Measurements from ENCODE around the gene FOXL3. TPM values are rescaled to one million over a fixed set of nuclear protein-coding genes. Genes with fewer than 3 reads are reported as not detected.

FOXL3 gene
- total RNA-seq, 1 experiment from 2014 or later, result not detected

DNA sequence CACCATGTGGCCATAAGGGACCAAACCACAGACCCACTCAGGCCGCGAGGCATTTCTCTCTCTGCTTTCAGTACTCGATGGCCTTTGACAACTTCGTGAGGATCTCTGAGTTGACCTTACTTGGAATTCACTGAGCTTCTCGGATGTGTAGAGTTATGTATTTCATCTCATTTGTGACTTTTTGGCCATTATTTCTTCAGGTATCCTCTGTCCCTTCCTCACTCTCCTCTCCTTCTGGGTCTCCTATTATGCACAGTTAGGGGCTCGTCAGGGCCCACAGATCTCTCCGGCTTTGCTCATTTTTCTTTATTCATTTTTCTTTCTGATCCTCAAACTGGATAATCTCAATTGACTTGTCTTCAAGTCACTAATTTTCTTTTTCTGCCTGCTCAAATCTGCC lies 16.6 kb upstream of the FOXL3 start:
- CTCF ChIA-PET, result no interaction called here

GRCh38 chr7:274266-274665 lies 15.7 kb upstream of the FOXL3 start:
- no TSS peak for BruUV-seq (replicated peaks)
- H3K4me1 ChIP-seq (ENCODE audit: control insufficient read depth, insufficient read depth, low read length), result no peaks in the 10 kb centered on the region
- ATAC-seq (no peak), DNase-seq (ENCODE audit: low read depth, low spot score) (no peak)
- no peaks in the 10 kb centered on the region for H3K36me3 ChIP-seq (ENCODE audit: control insufficient read depth, insufficient read depth, low read length)
- in situ Hi-C loops (cut with HindIII; ENCODE audit: low pct_unique_long_range_greater_than_20kb, low sequenced_read_pairs), result no loop called here
- CTCF ChIA-PET, result no interaction called here
- POLR2A ChIA-PET, result no interaction called here
- H3K27me3 ChIP-seq (ENCODE audit: control insufficient read depth, insufficient read depth, low read length), result no peaks in the 10 kb centered on the region; the same call in 1 of the 2 replicates
- TF ChIP-seq, protein P1, sequence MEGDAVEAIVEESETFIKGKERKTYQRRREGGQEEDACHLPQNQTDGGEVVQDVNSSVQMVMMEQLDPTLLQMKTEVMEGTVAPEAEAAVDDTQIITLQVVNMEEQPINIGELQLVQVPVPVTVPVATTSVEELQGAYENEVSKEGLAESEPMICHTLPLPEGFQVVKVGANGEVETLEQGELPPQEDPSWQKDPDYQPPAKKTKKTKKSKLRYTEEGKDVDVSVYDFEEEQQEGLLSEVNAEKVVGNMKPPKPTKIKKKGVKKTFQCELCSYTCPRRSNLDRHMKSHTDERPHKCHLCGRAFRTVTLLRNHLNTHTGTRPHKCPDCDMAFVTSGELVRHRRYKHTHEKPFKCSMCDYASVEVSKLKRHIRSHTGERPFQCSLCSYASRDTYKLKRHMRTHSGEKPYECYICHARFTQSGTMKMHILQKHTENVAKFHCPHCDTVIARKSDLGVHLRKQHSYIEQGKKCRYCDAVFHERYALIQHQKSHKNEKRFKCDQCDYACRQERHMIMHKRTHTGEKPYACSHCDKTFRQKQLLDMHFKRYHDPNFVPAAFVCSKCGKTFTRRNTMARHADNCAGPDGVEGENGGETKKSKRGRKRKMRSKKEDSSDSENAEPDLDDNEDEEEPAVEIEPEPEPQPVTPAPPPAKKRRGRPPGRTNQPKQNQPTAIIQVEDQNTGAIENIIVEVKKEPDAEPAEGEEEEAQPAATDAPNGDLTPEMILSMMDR (IDR thresholded peaks at IDR 0.05), result no peak
- no peak for TF ChIP-seq SIN3A (IDR thresholded peaks at IDR 0.05; ENCODE audit: borderline replicate concordance, insufficient read depth, low read depth, low read length)
- TF ChIP-seq POLR2AphosphoS5 (IDR thresholded peaks at IDR 0.05; ENCODE audit: low read depth, low read length), result no peak
- no peak for TF ChIP-seq REST (IDR thresholded peaks at IDR 0.05; ENCODE audit: insufficient read depth in 1 of 2, low read depth in 2 of 2, low read length in 1 of 2)
- TF ChIP-seq TCF7L2 (IDR thresholded peaks at IDR 0.05; ENCODE audit: low read depth, low read length), result no peak
- H3K9me3 ChIP-seq (ENCODE audit: control insufficient read depth, insufficient read depth, low read depth, low read length), result no peaks in the 10 kb centered on the region
- intact Hi-C loops (cut with micrococcal nuclease; ENCODE audit: unreplicated experiment), result no loop called here
- no peak overlapping the region for H3K4me3 ChIP-seq (ENCODE audit: low read depth in 2 of 2, low read length in 2 of 2)
- H3K27ac ChIP-seq (ENCODE audit: low read length), result no peak overlapping the region

More for the DNA sequence above, 16.6 kb upstream of the FOXL3 start:
- H3K4me3 ChIP-seq (ENCODE audit: low read depth in 2 of 2, low read length in 2 of 2), result no peak overlapping the region
- H3K27ac ChIP-seq (ENCODE audit: low read length), result no peak overlapping the region
- H3K9me3 ChIP-seq (ENCODE audit: control insufficient read depth, insufficient read depth, low read depth, low read length), result no peaks in the 10 kb centered on the region
- in situ Hi-C loops (cut with HindIII; ENCODE audit: low pct_unique_long_range_greater_than_20kb, low sequenced_read_pairs) (no loop called here), intact Hi-C loops (cut with micrococcal nuclease; ENCODE audit: unreplicated experiment) (no loop called here)
- no peaks in the 10 kb centered on the region for H3K4me1 ChIP-seq (ENCODE audit: control insufficient read depth, insufficient read depth, low read length)
- POLR2A ChIA-PET, result no interaction called here
- ATAC-seq (no peak), DNase-seq (ENCODE audit: low read depth, low spot score) (no peak)
- BruUV-seq (replicated peaks), result no TSS peak
- H3K36me3 ChIP-seq (ENCODE audit: control insufficient read depth, insufficient read depth, low read length), result no peaks in the 10 kb centered on the region
- TF ChIP-seq POLR2AphosphoS5 (IDR thresholded peaks at IDR 0.05; ENCODE audit: low read depth, low read length), result no peak
- no peak for TF ChIP-seq REST (IDR thresholded peaks at IDR 0.05; ENCODE audit: insufficient read depth in 1 of 2, low read depth in 2 of 2, low read length in 1 of 2)
- TF ChIP-seq SIN3A (IDR thresholded peaks at IDR 0.05; ENCODE audit: borderline replicate concordance, insufficient read depth, low read depth, low read length), result no peak
- TF ChIP-seq, protein P1 (IDR thresholded peaks at IDR 0.05), result no peak
- no peak for TF ChIP-seq TCF7L2 (IDR thresholded peaks at IDR 0.05; ENCODE audit: low read depth, low read length)
- peaks cover under 1% of the 10 kb centered on the region; the same call in 1 of the 2 replicates for H3K27me3 ChIP-seq (ENCODE audit: control insufficient read depth, insufficient read depth, low read length)

Data from Panc1 (cell line).